ENCODE data around the gene PODNL1.

PODNL1 gene

GRCh38 chr19:13957051-13957450 lies 18.8 kb upstream of the PODNL1 start:
- no peak for DNase-seq

DNA sequence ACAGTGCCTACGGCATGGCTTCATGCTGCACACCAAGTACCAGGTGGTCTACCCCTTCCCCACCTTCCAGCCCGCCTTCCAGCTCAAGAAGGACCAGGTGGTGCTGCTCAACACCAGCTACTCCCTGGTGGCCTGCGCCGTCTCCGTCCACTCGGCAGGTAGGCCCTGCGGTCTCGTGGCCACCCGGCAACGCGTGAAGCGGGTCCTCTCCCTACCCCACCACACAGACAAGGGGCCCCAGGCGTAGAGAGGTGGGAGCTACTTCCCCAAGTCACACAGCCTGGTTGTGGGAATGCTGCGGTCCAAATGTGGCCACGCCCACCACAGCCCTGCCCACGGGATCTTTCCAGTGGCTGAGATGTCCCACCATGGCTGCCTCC lies 18.1 kb upstream of the PODNL1 start:
- no peak for DNase-seq

GRCh38 chr19:13955662-13956364 lies 17.6 kb upstream of the PODNL1 start:
- no peak for DNase-seq

- no peak for DNase-seq
These were observed 16.0 kb upstream of the PODNL1 start for GRCh38 chr19:13954185-13954584.

- DNase-seq = no peak
These were observed 14.8 kb upstream of the PODNL1 start for GRCh38 chr19:13952931-13953531.

GRCh38 chr19:13952154-13952930 lies 14.1 kb upstream of the PODNL1 start, which contains the start of gene DCAF15:
TSS of gene DCAF15 (plus strand) at chr19:13952509. CDS start at chr19:13952513, 4 bp downstream.
- DNase-seq = peak; percentile 98

DNA sequence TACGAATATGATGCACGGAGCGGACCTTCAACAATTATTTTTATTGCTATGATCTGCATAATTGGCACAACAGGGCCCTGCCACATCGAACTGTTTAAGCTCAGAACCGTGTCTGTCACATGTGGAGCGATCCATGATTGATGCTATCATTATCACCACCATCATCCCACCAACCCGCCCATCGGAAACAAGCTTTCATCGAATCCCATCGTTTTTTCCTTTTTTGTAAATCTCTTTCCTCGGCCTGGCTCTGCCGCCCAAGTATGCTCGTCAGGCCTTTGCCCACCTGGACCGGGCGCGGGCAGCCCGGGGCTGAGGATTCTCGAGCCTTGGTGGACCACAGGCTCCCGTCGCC lies 13.6 kb upstream of the PODNL1 start:
- DNase-seq = no peak

GRCh38 chr19:13951043-13951442 lies 12.8 kb upstream of the PODNL1 start:
- DNase-seq = no peak

- no peak for DNase-seq
These were observed 8.2 kb upstream of the PODNL1 start for GRCh38 chr19:13946414-13946813.

DNA sequence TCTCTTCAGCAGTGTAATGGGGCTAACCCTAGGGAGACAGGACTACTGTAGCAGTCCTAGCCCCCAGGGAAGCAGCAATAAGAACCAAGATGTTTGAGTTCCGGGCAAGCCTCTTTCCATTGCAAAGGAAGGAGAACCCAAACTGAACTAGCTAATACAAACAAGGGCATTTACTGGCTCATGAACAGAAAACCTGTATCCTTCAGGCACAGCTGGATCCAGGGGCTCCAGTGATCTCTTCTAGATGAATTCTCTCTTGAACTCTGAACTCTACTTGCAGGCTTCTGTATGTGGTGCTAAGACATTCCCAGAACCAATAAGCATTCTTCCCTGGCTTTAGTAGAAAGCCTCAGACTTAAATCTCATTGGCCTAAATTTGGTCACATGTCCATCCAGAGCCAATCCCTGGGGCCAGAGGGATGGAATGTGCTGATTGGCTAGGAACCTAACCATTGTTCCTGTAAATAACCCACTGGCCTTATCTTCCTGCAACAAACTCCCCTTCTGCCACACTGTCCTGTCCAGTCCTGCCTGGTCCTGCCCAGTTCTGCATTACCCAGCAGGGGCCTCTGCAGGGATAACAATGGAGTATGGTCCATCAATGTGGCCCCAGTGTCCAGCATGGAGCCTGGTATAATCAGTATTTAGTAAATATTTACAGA lies 3.9 kb upstream of the PODNL1 start:
- no peak for DNase-seq

GRCh38 chr19:13937479-13938300 lies 527 bp downstream of the PODNL1 start:
- no peak for DNase-seq

DNA sequence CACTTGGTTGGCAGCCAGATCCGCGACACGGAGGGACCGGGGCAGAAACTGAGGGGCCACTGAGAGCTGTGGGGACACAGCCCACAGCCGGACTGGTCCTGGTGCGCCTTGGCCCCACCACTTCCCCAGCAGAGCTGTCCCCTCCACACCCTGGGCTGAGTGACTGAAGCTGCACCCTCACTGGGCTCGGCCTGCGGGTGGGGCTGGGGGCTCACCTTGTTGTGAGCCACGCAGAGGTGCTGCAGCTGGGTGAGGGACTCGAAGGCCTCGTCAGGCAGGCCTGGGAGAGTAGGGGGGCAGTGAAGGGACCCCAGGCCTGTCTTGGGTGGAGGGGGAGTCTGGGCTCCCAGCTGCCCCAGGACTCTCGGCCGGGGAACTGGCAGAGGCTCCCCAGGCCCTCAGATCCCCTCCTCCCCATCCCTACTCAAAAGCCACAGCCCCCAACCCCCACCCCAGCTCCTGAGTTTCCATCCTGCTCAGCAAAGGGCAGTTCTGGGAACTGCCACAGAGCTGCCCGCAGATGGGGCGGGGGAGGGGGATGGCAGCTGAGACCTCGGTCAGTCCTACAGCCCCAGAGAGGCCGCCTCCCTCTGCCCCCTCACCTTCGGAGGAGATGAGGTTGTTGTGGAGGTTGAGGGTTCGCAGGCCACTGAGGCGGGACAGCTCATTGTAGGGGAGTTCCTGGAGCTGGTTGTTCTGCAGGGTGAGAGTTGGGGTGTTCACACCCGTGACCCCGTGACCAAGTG lies 2.3 kb downstream of the PODNL1 start:
- no peak for DNase-seq

DNA sequence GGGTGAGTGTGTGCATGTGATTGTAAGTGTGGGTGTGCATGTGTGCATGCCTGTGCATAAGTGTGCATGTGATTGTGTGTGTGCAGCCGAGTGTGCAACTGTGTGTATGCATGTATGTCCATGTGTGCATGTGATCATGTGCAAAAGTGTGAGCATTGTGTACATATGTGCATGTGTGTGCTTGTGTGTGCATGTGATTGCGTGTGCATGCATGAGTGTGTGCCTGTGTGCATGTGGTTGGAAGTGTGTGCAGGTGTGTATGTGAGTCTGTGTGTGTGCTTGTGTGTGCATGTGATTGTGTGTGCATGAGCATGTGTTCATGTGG lies 3.5 kb downstream of the PODNL1 start:
- DNase-seq = no peak

DNA sequence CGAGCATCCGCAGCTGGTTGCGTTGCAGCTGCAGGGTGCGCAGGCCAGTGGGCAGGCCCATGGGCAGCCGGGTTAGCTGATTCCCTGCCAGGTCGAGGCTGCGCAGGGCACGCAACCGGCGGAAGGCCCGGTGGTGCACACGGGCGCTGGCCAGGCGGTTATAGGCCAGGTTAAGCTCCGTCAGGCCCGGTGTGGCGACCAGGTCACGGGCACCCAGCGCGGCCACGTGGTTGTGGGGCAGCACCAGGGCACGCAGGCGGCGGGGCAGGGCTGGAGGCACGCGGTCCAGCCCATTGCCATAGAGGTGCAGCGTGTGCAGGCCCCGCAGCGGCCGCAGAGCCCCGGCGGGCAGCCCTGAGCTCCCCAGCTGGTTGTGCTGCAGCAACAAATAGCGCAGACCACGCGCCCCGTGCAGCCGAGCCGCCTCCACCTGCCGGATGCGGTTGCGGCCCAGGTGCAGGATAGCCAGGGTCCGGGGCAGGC lies 5.3 kb downstream of the PODNL1 start:
- DNase-seq = no peak

- no peak for DNase-seq
These were observed 6.0 kb downstream of the PODNL1 start for GRCh38 chr19:13932149-13932637.

DNA sequence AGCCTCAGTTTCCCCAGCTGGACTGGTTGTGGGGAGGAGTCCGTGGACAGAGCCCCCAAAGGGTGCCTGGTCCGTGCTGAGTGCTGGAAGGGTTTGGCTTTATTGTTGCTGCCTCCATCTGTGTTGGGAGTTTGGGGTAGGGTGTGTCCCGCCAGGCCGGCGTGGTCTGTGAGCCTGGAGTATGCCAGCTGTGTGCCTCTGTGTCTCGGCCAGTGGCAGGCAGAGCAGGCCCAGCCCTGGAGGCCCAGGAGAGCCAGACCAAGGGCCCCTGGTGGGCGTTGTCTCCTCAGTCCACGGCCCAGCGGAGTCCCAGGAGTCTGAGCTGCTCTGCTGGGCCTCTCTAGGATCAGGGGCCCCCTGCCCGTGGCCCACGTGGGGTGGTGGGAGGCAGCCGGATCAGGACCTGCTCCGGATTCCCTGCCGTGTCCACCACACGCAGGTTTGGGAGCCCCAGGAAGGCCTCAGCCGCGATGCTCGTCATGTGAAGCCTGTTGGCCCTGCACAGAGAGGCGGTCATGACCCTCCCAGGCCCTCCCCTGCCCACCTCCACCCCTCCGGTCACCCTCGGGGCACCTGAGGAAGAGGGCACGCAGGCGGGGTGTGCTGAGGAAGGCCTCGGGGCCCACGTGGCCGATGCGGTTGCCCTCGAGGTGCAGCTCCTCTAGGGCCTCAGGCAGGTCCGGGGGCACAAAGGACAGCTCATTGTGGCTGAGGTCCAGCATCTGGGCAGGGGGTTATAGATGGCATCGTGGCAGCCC lies 6.6 kb downstream of the PODNL1 start:
- DNase-seq = no peak

GRCh38 chr19:13930402-13930801 lies 7.8 kb downstream of the PODNL1 start:
- DNase-seq = no peak

GRCh38 chr19:13929956-13930355 lies 8.3 kb downstream of the PODNL1 start:
- DNase-seq = no peak

- DNase-seq = no peak
These were observed 8.9 kb downstream of the PODNL1 start for GRCh38 chr19:13929340-13929739.

DNA sequence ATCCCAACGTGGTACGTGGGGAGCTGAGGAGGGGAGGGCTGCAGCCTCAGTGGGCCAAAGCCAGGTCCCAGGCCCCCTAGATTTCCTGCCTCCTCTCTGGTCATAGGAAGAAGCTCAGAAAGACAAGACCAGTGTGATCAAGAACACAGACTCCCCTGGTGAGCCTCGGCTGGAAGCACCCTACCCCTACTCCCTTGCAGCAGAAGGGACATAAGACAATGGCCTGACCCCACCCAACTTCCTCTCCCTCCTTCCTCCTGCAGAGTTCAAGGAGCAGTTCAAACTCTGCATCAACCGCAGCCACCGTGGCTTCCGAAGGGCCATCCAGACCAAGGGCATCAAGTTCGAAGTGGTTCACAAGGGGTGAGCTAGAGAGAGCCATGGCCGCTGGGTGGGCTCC lies 11.5 kb downstream of the PODNL1 start:
- no peak for DNase-seq

DNA sequence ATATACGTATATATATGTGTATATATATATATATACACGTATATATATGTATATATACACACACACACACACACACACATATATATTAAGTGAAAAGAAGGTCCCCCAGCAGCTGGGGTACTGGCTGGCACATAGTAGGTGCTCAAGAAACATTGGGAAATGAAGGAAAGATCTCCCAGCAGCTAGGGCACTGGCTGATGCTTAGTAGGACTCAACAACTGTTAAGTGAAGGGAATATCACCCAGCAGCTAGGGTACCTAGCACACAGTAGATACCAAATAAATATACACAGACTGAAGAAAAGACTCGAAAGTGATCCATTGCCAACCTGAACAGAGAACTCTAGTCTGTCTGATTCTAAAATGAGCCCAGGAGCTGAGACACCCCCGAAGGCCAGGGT lies 12.2 kb downstream of the PODNL1 start:
- DNase-seq = no peak

Measured in GOT3 (cell line).